DOHH2 (cell line): ENCODE results near the gene MAP2K6.

Experiments used
- CTCF ChIP-seq: fragments of 200-600 bp; sonication (generic); IDR thresholded peaks from one replicate; pipeline ENCODE4 v1.5.1; 2014; ENCODE audit warnings: antibody characterized with exemption, mild to moderate bottlenecking, low read depth, low read length; ENCODE audit not compliant: poor library complexity, severe bottlenecking
- EZH2phosphoT487 ChIP-seq: fragments of 200-600 bp; sonication (generic); IDR thresholded peaks from 2 replicates; pipeline ENCODE4 v1.6.1; 2017; ENCODE audit warnings: borderline replicate concordance, mild to moderate bottlenecking, antibody characterized with exemption, low read length, moderate library complexity, mixed read lengths

GRCh38 chr17:69454051-69454450, 39.6 kb downstream of the MAP2K6 start:
- no peak for TF ChIP-seq CTCF
- TF ChIP-seq EZH2phosphoT487 = no peak
